GM18907 (cell line): Measurements from ENCODE around the gene HCFC1R1.
"Not testable (repeated sequence)": the region's sequence is repeated elsewhere in the genome, so short reads cannot be mapped to it uniquely, and the experiment has no call there.

Experiments used
- ATAC-seq: cut with Tn5 transposase; IDR thresholded peaks from one replicate; pipeline ENCODE4 v1.9.1; 2021; ENCODE audit warnings: mild to moderate bottlenecking, moderate library complexity; ENCODE audit not compliant: unreplicated experiment

Gene HCFC1R1, protein sequence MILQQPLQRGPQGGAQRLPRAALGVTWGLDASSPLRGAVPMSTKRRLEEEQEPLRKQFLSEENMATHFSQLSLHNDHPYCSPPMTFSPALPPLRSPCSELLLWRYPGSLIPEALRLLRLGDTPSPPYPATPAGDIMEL

DNA sequence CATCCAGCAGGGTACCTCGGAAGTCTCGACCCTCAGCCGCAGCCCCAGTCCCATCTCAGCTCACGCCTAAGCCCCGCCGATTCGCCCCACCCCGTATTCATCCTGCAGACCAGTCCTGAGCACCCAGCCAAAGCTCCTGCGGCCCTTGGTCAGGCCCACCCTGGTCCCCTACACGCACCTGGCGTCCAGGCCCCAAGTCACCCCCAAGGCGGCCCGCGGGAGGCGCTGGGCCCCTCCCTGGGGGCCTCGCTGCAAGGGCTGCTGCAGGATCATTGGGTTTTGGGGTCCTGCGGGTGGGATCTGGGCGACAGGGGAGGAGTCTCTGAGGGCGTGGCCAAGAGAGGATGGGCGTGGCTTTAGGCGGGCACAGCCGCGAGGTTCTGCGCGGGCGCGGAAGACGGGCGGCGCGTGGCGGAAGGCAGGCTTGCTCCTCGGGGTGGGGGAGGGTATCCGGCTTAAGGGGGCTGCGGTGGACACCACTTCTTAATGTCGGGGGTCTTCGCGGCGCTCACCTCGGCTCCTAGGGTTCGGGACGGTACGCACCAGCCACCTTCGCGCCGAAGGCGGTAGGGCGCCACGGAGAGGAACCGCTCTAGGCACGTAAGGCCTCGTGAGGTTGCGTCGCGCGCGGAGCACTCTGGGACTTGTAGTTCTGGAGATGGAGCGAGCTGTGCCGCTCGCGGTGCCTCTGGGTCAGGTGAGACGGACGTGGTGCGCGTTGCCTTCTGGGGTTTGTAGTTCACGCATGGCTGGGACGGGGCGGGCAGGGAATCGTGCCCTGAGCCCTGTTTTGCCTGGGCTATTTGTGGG is at the start of gene HCFC1R1, which contains the start of gene THOC6:
Gene HCFC1R1 (minus strand): TSS at position 274 of the 810 bp plus-strand sequence. CDS start 1 bp downstream, at position 273.
Gene THOC6 (plus strand): TSS at position 367 of the 810 bp plus-strand sequence. CDS start 292 bp downstream, at position 659.
- peak; percentile 78 for ATAC-seq

DNA sequence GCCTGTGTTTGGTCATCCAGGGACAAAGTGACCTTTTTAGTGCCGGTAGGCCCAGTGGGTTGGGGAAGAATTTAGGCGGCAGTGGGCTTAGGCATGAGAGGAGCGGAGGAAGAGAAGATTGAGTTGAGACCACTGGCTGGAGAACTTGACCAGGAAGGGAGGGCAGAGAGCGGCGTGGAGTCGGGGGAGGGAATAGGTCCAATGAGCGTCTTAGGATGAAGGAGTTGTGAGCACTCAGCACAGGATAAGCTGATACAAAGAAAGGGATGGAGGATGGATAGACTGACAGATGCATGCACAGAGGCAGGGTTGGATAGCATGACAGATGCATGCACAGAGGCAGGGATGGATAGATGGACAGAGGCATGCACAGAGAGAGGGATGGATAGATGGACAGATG is 49.7 kb upstream of the HCFC1R1 start:
- no peak for ATAC-seq

DNA sequence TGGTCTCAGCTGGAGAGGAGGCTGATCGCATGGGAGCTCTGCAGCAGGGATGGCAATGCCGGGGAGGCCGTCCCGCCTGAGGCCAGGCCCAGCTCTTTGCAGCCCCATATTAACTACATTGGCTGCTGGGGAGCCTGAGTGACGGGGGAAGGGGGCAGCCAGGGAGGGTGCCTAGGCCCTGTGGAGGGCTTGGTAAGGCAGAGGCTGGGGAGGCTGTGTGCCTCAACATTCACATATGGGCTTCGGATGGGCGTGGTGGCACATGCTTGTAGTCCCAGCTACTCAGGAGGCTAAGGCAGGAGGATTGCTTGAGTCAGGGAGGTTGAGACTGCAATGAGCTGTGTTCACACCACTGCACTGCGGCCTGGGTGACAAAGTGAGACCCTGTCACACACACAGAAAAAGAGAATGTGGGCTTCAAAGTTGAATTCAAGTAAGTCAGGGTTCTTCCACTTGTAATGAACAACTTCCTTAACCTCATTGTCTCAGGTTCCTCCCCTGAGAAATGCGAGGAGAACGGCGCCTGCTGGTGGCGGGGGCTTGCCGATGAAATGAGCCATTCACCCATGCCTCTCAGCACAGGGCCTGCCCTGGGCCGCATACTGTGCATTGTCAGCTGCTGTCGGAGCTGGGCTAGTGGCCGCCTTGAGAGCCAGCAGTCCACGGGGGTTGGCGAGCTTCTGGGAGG is 49.0 kb upstream of the HCFC1R1 start:
- ATAC-seq = not testable (repeated sequence)

DNA sequence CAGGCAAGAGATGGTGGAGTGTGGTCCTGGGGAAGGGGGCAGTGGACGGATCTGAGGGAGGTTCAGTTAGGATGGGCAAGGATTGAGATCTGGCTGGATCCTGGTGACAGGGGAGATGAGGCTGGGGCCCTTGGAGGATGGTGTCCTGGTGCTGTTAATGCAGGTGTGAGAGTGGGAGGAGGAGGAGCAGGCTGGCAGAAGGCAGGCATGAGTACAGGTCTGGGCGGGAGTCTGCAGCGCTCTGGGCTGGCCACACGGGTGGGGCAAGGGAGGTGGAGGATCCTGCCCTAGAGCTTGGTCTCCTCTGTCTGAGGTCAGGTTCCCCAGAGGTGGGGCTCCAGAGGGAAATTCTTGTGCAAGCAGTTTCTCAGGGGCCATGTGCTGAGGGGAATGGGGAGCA is 48.4 kb upstream of the HCFC1R1 start:
- not testable (repeated sequence) for ATAC-seq

DNA sequence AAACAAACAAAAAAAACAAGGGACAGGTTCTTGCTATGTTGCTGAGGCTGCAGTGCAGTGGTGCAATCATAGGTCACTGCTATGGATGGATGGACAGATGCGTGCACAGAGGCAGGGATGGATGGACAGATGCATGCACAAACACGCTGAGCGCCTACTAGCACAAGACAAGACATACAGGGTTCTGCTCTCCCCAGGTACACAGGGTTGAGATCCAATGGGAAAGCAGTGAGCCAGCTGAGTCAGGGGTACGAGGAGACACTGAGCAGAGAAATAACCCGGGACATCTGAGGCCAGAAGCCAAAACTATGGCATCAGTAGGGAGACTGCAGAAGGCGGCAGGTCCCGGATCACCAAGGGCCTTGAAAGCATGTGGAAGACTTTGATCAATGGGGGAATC is 47.9 kb upstream of the HCFC1R1 start:
- no peak for ATAC-seq

DNA sequence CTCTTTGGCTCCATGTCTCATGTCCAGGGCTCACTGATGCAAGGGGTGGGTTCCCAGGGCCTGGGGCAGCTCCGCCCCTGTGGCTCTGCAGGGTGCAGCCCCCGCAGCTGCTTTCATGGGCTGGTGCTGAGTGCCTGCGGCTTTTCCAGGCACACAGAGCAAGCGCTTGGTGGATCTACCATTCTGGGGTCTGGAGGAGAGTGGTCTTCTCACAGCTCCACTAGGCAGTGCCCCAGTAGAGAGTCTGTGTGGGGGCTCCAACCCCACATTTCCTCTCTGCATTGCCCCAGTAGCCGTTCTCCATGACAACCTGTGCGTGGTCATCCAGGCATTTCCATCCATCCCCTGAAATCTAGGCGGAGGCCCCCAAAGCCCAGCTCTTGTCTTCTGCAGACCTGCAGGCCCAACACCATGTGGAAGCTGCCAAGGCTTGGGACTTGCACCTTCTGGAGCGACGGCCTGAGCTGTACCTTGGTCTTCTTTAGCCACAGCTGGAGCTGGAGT is 46.9 kb upstream of the HCFC1R1 start:
- no peak for ATAC-seq

DNA sequence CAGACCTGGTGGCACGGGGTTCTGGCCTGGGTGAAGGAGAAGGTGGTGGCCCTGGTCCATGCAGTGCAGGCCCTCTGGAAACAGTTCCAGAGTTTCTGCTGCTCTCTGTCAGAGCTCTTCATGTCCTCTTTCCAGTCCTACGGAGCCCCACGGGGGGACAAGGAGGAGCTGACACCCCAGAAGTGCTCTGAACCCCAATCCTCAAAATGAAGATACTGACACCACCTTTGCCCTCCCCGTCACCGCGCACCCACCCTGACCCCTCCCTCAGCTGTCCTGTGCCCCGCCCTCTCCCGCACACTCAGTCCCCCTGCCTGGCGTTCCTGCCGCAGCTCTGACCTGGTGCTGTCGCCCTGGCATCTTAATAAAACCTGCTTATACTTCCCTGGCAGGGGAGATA is 45.4 kb upstream of the HCFC1R1 start:
- not testable (repeated sequence) for ATAC-seq

DNA sequence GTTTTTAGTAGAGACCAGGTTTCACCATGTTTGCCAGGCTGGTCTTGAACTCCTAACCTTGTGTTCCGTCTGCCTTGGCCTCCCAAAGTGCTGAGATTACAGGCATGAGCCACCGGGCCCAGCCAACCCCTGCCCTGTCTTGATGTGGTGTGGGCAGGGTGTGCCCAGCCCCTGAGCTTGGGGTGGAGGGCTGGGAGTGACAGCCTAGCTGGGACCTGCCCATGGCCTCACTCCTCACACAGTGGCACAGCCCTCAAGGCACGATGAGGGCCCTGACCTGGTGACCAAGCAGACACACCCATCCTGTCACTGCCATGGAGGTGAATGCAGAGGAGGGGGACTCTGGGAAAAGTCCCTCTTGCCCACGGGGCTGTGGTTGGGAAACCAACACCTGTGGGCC is 44.7 kb upstream of the HCFC1R1 start:
- ATAC-seq = no peak

DNA sequence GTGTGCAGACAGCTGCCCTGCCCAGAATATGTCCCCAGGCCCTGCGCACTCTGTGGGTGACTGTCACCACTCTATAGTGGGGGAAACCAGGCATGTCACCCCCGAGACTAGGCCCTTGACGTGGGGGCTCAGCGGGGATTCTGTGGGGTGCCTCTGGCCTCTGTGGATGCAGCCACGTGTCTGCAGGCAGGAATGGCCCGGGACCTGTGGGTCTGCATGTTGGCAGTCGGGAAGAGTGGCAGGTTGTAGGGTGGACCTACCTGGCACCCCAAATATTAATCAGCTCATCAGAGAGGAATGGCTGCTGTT is 42.7 kb upstream of the HCFC1R1 start:
- ATAC-seq = no peak

DNA sequence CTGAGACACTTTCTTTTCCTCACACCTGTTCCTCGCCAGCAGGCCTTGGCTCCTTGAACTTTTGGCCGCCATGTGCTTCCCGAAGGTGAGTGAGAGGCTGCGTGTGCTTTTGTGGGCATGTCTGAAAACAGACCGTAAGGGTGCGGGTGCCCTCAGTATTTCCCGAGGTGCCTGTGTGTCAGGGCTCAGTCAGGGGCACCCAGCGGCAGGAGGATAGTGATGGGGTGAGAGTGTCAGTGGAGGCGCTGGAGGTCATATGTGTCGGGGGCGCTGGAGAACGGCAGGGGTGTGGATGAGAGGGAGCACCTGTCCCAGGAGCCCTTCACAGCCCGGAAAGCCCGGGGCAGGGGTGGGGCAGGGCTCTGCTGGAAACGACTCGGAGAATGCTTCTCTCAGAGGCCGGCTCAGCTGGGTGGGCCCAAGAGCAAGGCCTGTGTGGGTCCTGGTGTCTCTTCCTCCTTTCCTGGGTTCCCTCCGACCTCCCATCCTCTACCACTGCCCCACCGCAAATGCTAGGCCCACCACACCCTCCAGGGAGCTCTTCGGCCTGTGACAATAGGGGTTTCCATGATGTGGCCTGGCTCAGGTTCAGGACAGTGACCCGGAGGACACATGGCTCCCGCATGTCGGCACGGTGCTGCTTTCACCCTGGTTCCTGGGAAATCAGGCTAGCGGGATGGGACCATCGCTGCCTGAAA is 42.1 kb upstream of the HCFC1R1 start:
- no peak for ATAC-seq

DNA sequence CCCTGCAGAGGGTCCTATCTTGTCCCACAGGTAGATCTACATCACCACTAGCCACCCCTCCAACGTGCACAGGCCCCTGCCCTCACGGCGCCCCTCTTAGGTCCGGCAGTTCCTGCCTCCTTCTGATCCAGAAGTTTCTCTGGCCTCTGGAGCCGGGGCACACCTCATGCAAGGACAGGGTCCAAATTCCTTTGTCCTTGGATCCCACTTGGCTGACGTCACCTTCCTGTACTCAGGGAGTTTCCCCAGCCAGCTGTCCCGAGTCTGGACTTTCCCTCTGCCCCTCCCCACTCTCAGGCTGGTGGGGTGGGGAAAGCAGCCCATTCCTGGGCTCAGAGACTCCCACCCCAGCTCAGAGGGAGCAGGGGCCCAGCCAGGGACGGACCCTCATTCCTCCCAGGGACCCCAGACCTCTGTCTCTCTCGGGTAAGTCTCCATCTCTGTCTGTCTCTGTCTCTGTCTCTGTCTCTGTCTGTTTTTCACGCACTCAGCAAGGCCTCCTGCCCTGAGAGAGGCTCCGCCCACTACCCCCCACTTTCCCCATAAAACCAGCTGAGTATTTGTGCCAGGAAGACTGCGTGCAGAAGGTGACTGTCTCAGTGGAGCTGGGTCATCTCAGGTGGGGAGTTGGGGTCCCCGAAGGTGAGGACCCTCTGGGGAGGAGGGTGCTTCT is 41.5 kb upstream of the HCFC1R1 start, which contains the start of gene IL32:
Gene IL32 (plus strand): TSS at position 572 of the 673 bp plus-strand sequence. CDS start 172 bp downstream, outside the sequence.
- peak; percentile 43 for ATAC-seq

DNA sequence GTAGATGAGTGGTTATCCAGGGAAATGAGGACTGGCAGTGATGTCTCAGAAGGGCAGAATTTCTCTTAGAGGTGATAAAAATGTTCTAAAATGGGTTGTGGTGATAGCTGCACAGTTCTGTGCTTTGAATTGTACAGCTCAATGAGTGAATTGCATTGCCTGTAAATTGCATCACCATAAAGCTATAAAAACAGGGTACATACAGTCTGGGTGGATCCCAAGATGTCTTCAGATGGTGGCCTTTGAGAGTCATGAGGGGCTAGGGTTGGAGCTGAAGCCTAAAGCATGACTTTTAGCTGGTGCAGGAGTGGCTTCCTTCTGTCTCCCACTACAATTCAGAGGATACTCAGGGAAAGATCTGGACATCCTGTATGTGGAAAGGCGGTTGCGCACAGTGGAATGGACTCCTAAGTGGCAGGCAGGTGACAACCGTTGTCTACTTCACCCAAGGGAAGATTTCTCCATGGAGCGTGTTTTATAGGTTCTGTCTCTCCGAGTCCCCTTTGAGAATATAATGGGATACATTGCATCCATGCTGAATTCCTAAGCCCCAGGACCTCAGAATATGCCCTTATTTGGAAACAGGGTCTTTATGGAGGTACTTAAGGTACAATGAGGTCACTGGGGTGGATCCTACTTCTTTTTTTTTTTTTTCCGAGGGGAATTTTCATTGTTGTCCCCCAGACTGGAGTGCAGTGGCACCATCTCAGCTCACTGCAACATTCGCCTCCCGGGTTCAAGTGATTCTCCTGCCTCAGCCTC is 40.1 kb upstream of the HCFC1R1 start:
- no peak for ATAC-seq

DNA sequence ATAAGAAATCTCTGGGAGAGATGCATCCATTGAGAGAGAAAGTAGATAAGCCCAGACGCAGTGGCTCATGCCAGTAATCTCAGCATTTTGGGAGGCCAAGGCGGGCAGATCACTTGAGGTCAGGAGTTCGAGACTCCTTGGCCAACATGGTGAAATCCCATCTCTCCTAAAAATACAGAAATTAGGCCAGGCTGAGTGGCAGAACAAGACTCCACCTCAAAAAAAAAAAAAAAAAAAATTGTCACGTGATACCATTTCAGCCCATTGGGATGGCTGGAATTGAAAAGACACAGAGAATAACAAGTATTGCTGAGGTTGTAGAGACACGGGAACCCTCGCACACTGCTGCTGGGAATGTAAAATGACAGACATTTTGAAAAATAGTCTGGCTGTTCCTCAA is 38.8 kb upstream of the HCFC1R1 start:
- no peak for ATAC-seq

DNA sequence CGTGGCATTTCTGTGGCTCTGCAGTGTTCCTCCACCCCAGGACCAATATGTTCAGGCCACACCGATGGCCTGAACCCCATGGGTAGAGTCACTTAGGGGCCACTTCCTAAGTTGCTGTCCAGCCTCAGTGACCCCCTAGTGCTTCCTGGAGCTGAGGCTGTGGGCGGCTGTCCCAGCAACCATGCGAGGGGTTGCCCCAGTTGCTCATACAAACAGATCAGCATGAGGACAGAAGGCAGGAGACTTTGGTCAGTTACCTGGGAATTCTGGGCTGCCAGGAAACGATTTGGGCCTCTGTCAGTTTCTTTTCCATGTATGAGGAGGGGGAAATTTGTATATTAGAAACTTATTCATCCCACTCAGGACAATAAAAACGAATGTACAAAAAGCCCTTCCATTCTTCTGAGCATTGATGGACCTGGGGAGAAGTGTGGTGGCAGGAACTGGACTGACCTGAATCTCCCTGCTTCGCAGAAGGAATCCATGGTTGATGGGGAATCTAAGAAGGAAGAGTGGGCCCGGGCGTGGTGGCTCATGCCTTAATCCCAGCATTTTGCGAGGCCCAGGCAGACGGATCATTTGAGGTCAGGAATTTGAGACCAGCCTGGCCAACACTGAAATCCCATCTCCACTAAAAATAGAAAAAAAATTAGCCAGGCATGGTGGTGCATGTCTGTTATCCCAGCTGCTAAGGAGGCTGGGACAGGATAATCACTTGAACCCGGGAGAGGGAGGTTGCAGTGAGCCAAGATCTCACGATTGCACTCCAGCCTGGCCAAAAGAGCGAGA is 36.8 kb upstream of the HCFC1R1 start:
- ATAC-seq = no peak

DNA sequence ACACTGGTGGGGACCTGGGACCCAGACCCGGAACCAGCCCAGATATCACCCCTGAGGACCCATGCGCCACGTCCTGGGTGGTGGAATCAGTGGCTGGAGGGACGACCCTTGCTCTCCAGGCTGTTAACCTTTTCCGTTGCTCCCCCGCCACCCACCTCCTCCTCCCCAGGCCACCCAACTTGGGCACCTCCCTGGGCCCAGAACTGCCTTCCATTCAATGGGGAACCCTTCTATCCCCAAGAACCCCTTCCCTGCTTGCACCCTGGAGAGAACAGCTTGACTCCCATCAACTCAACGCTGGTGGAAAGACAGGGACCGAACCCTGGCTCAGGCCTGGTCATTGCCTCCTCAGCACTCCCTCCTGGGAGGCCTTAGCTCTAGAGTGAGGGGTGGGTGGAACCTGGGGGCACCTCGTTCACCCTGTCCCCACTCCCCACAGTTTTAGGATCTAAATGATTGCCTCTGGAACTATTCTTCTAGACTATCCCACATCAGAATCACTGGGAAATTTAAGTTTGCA is 36.0 kb upstream of the HCFC1R1 start:
- peak; percentile 2 for ATAC-seq

DNA sequence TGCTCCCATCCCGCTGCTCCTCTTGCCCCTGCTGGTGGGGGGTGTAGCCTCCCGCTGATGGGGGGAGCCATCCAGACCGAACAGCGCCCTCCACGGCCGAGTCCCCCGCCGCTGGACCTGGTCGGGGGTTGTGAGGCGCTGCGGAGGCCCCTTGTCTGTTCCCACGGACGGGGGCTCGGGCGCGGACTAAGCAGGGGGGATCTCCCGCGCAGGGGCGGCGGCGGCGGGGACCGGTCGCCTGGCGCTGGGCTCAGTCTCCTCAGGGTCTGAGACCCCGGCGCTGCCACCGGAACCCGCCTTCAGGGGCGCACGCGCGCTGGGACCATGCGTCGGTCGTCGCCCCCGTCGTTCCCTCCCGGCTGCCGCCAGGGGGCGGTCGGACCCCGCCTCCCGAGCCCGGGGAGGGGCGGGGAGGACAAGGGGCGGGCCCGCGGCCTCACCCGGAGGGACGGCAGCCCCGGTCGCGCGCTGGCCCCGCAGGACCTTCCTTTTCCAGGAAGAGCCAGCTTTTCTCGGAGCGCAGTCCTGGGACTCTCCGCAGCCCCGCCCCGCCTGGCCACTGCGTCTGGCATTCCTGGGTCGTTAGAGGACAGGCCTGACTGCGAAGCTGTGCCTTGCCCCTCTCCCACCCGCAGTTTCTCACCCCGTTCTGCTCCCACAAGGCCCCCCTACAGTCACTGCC is 35.4 kb upstream of the HCFC1R1 start:
- ATAC-seq = peak; percentile 75

DNA sequence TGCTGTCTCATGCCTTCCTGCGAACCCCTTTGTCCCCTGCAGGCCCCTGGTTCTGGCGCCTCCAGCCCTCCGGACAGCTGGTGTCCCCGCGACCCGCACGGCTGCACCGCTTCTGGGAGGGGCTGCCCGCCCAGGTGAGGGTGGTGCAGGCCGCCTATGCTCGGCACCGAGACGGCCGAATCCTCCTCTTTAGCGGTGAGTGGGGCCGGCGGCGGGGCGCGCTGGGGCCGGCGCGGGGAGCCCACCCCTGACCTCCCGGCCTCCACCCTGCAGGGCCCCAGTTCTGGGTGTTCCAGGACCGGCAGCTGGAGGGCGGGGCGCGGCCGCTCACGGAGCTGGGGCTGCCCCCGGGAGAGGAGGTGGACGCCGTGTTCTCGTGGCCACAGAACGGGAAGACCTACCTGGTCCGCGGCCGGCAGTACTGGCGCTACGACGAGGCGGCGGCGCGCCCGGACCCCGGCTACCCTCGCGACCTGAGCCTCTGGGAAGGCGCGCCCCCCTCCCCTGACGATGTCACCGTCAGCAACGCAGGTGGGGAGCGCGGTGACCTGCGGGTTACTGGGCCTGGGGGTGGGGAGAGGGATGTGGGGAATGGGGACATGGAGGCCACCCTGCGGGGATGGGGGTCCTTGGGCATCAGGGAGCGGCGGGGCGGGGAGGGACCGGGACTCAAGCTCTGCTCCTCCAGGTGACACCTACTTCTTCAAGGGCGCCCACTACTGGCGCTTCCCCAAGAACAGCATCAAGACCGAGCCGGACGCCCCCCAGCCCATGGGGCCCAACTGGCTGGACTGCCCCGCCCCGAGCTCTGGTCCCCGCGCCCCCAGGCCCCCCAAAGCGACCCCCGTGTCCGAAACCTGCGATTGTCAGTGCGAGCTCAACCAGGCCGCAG is 34.6 kb upstream of the HCFC1R1 start:
- peak; percentile 13 for ATAC-seq
